Measurements from ENCODE around the gene DPYSL5.

GRCh38 chr2:26922405-26923188 is 74.7 kb downstream of the DPYSL5 start:
- no peak for TF ChIP-seq POLR2A (conservative IDR thresholded peaks at IDR 0.05)
- TF ChIP-seq CHAMP1 (IDR thresholded peaks at IDR 0.05) = no peak
- TF ChIP-seq ZNF740 (CRISPR knock-in tag; IDR thresholded peaks at IDR 0.05) = no peak
- TF ChIP-seq ZNF740 (tag; IDR thresholded peaks at IDR 0.05) = no peak
- TF ChIP-seq ZNF263 (CRISPR knock-in tag; IDR thresholded peaks at IDR 0.05; ENCODE audit: borderline replicate concordance) = no peak
- no peak for TF ChIP-seq CUX1 (CRISPR knock-in tag; IDR thresholded peaks at IDR 0.05)
- TF ChIP-seq IRF2 (CRISPR knock-in tag; IDR thresholded peaks at IDR 0.05) = no peak
- TF ChIP-seq ZHX1 (conservative IDR thresholded peaks at IDR 0.05; ENCODE audit: low read length) = no peak
- no peak for TF ChIP-seq TCF7 (IDR thresholded peaks at IDR 0.05; ENCODE audit: borderline replicate concordance)
- no peak for TF ChIP-seq FOSL1 (tag; conservative IDR thresholded peaks at IDR 0.05)

All from K562 (cell line).